Hepatocyte (in vitro differentiated cells): ENCODE data around the gene AP5Z1.

ENCODE experiments used
- EZH2 ChIP-seq: fragments of 200-600 bp; sonication (generic); IDR thresholded peaks from 2 replicates; pipeline ENCODE4 v1.6.1; 2016; ENCODE audit warnings: antibody characterized with exemption, mild to moderate bottlenecking, borderline replicate concordance
- EZH2phosphoT487 ChIP-seq: fragments of 200-600 bp; sonication (generic); IDR thresholded peaks from one replicate; pipeline ENCODE4 v1.6.1; 2018; ENCODE audit warnings: antibody characterized with exemption, mild to moderate bottlenecking, low read depth, moderate library complexity; ENCODE audit not compliant: unreplicated experiment, severe bottlenecking
- TF ChIP-seq, protein P1 (sequence below): fragments of 200-600 bp; sonication (generic); IDR thresholded peaks from 2 replicates; pipeline ENCODE4 v1.5.1; 2016; ENCODE audit warnings: antibody characterized with exemption, mild to moderate bottlenecking; ENCODE audit not compliant: poor library complexity

DNA sequence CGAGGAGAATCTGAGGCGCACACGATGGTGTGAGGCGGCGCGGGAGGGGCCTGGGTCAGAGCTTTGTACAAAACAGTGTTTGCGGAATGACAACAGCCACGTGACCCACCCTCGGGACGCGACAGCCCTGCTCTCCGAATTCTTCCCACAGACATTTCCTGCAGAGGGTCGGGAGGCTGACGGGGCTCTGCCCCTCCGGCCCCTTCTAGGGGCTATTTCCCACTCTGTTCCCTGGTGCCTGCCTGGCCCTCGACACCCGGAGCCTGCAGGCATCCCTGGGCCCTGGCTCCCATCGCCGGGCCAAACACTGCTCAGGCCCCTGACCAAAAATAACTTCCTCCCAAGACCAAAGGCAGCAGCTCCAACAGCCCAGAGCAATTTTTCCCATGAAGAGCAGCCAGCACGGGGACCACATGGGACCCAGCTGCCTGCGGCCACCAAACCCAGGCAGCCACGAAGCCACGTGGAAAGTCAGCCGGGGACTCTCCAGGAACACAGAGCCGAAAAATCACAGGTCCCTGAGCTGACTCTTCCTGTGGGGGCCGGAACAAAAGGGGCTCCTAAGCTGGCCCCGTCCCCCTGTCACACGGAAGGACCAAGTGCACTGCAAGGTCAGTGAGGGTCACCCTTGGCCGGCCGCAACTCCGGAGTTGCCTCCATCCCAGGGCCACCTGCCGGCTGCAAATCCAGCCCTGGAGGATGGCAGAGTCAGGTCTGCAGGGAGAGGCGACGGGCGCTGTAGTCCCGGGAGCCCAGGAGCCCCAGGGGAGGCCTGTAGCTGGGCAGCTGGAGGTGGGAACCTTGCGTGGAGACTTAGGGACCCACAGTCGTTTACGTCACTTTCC, 44.4 kb downstream of the AP5Z1 start:
- TF ChIP-seq, protein P1, sequence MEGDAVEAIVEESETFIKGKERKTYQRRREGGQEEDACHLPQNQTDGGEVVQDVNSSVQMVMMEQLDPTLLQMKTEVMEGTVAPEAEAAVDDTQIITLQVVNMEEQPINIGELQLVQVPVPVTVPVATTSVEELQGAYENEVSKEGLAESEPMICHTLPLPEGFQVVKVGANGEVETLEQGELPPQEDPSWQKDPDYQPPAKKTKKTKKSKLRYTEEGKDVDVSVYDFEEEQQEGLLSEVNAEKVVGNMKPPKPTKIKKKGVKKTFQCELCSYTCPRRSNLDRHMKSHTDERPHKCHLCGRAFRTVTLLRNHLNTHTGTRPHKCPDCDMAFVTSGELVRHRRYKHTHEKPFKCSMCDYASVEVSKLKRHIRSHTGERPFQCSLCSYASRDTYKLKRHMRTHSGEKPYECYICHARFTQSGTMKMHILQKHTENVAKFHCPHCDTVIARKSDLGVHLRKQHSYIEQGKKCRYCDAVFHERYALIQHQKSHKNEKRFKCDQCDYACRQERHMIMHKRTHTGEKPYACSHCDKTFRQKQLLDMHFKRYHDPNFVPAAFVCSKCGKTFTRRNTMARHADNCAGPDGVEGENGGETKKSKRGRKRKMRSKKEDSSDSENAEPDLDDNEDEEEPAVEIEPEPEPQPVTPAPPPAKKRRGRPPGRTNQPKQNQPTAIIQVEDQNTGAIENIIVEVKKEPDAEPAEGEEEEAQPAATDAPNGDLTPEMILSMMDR: no peak
- no peak for TF ChIP-seq EZH2
- no peak for TF ChIP-seq EZH2phosphoT487
